Articular chondrocyte of knee joint (primary cell): ENCODE measurements around the gene CIB4. TPM values are rescaled to one million over a fixed set of nuclear protein-coding genes. Genes with fewer than 3 reads are reported as not detected.

Experiments
- small RNA-seq: library from RNA; depleted of rRNA; stranded (forward); fragments of <200 nt; gene quantifications from one replicate; pipeline ENCODE3, GENCODE V24; 2012
- total RNA-seq: library from RNA; depleted of rRNA; stranded (reverse); fragments of >200 nt; gene quantifications from 2 replicates; pipeline ENCODE4 v1.2.3, GENCODE V29; 2012

CIB4 gene
- not detected in 2 replicates for total RNA-seq

DNA sequence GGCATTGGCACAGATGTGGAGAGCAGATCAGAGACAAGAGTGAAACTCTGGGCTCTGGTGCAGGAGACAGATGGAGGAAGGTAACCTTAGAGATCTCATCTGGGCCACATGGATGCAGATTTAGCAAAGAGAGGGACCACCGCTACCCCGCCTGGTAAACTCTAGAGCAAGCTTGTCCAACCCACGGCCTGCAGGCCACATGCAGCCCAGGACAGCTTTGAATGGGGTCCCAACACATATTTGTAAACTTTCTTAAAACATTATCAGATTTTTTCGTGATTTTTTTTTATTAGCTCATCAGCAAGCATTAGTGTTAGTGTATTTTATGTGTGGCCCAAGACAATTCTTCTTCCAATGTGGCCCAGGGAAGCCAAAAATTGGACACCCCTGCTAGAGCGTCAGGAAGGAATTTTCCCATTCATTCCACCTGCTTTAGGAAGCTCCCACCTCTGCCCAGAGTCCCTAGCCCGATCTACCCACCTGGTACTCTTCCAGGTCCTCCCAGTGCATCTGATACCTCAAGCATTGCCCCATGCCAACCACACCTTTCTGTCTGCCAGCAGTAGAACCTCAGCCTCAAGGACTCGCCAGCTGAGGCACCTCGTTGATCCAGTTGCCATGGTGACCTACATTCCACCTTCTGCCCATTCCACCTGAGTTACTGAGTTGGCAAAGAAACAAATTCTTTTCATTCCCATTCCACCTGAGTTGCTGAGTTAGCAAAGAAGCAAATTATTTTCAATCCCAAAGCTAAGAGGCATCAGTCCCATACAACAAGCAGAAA is at the start of gene CIB4:
TSS of gene CIB4 (minus strand) at position 586 of the 784 bp plus-strand sequence. CDS start at position 534, 52 bp downstream.

Small RNA genes within 50 kb of the gene (small RNA-seq; reads per million reads assigned to genes)
- gene AC015977.1, result not detected

Other genes with a start within 250 kb of the CIB4 start
- gene DRC1, start 239.4 kb downstream of the CIB4 start, total RNA-seq, result 0.39 and 0.65 TPM in 2 replicates
- 0.13 and 0.22 TPM in 2 replicates for gene OTOF, start 163.2 kb downstream of the CIB4 start, total RNA-seq
- under 0.01 and 0.11 TPM in 2 replicates for gene KCNK3, start 51.4 kb upstream of the CIB4 start, total RNA-seq
- 59.8 and 84.5 TPM in 2 replicates for gene SLC35F6, start 122.9 kb upstream of the CIB4 start, total RNA-seq
- gene CENPA, start 144.7 kb upstream of the CIB4 start, total RNA-seq, result 5.2 and 7.2 TPM in 2 replicates
- not detected in 2 replicates for gene DPYSL5, start 206.8 kb upstream of the CIB4 start, total RNA-seq